Prostate gland (tissue), 2 donors: ENCODE data around the gene NPTX1.

ENCODE experiments used
- POLR2AphosphoS5 ChIP-seq: sonication (generic); formaldehyde crosslinking; IDR thresholded peaks from one replicate; pipeline ENCODE4 v1.6.1; 2017; ENCODE audit warnings: antibody characterized with exemption
- TF ChIP-seq, protein P1 (sequence below), 4 experiments: fragments of 200-600 bp in 2 of 4; fragments of 450-650 bp in 2 of 4; sonication (generic) in 2 of 4; IDR thresholded peaks; 1 replicate in 3 of 4; 2 replicates in 1 of 4; pipeline ENCODE4 v1.5.1; 2016 to 2019; ENCODE audit warnings: antibody characterized with exemption in 4 of 4, mild to moderate bottlenecking in 2 of 4, moderate library complexity in 2 of 4

DNA sequence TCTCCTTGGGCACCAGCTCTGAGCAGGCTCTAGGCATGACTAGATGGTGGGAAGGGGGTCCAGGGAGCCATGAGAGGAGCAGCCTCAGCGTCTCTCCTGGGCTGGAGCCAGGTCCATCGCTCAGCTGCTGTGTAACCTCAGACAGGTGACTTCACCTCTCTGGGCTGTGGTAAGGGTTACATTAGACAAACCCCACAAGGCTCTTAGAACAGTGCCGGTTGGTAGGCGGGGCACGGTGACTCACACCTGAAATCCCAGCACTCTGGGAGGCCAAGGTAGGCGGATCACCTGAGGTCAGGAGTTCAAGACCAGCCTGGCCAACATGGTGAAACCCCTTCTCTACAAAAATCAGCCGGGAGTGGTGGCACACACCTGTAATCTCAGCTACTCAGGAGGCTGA is 18.1 kb upstream of the NPTX1 start:
- TF ChIP-seq, protein P1, sequence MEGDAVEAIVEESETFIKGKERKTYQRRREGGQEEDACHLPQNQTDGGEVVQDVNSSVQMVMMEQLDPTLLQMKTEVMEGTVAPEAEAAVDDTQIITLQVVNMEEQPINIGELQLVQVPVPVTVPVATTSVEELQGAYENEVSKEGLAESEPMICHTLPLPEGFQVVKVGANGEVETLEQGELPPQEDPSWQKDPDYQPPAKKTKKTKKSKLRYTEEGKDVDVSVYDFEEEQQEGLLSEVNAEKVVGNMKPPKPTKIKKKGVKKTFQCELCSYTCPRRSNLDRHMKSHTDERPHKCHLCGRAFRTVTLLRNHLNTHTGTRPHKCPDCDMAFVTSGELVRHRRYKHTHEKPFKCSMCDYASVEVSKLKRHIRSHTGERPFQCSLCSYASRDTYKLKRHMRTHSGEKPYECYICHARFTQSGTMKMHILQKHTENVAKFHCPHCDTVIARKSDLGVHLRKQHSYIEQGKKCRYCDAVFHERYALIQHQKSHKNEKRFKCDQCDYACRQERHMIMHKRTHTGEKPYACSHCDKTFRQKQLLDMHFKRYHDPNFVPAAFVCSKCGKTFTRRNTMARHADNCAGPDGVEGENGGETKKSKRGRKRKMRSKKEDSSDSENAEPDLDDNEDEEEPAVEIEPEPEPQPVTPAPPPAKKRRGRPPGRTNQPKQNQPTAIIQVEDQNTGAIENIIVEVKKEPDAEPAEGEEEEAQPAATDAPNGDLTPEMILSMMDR (IDR thresholded peaks at IDR 0.05), result no peak
- TF ChIP-seq POLR2AphosphoS5, result no peak
